GM19099 (cell line): Measurements from ENCODE around the gene TBATA.

Experiments
- POLR2A ChIP-seq: IDR thresholded peaks from 3 replicates; pipeline ENCODE4 v1.6.1; 2011; ENCODE audit warnings: low read depth; ENCODE audit not compliant: insufficient read length; ENCODE audit errors: extremely low read depth

The TBATA gene

GRCh38 chr10:70730955-70731354 lies 54.2 kb downstream of the TBATA start:
- TF ChIP-seq POLR2A: no peak

GRCh38 chr10:70729763-70730357 lies 55.3 kb downstream of the TBATA start:
- TF ChIP-seq POLR2A: no peak

- TF ChIP-seq POLR2A: no peak
Observed at GRCh38 chr10:70728328-70728727, 56.8 kb downstream of the TBATA start.

GRCh38 chr10:70726909-70727495 lies 58.2 kb downstream of the TBATA start:
- TF ChIP-seq POLR2A: no peak

- no peak for TF ChIP-seq POLR2A
Observed at GRCh38 chr10:70723771-70724170, 61.4 kb downstream of the TBATA start.

- TF ChIP-seq POLR2A: no peak
Observed at GRCh38 chr10:70722820-70723424, 62.3 kb downstream of the TBATA start.
